GM13977 (cell line): ENCODE data around the gene PLSCR4.

Source experiments
- DNase-seq: peaks from one replicate; pipeline ENCODE4 v3.0.0; 2012; ENCODE audit warnings: low spot score
- CTCF ChIP-seq: IDR thresholded peaks from 2 replicates; pipeline ENCODE4 v1.5.1; 2012; ENCODE audit warnings: mild to moderate bottlenecking, control low read depth; ENCODE audit not compliant: insufficient read depth; ENCODE audit errors: extremely low read depth, missing control alignments
- in situ Hi-C: fragments of 300-500 bp; cut with MboI; formaldehyde crosslinking; loops from one replicate; pipeline ENCODE4 v1.12.0; 2022; ENCODE audit warnings: low sequenced_read_pairs, low pct_unique_long_range_greater_than_20kb, mixed read lengths, inconsistent platforms; ENCODE audit not compliant: unreplicated experiment

Gene PLSCR4

GRCh38 chr3:146160321-146160963 is 90.5 kb downstream of the PLSCR4 start:
- no peak for TF ChIP-seq CTCF
- peak; percentile 41 for DNase-seq
- in situ Hi-C loops, result no loop called here

GRCh38 chr3:146159616-146160320 is 91.1 kb downstream of the PLSCR4 start:
- TF ChIP-seq CTCF, result no peak
- DNase-seq, result no peak
- in situ Hi-C loops, result no loop called here

GRCh38 chr3:146159037-146159436 is 91.9 kb downstream of the PLSCR4 start:
- DNase-seq, result no peak
- in situ Hi-C loops, result no loop called here
- no peak for TF ChIP-seq CTCF

- DNase-seq, result no peak
- no peak for TF ChIP-seq CTCF
- in situ Hi-C loops, result no loop called here
Measured at GRCh38 chr3:146157325-146158060, 93.4 kb downstream of the PLSCR4 start.

GRCh38 chr3:146156666-146157314 is 94.1 kb downstream of the PLSCR4 start:
- TF ChIP-seq CTCF, result no peak
- no peak for DNase-seq
- in situ Hi-C loops, result no loop called here

- no peak for TF ChIP-seq CTCF
- in situ Hi-C loops, result no loop called here
Measured at GRCh38 chr3:146156095-146156494, 94.8 kb downstream of the PLSCR4 start.

More at GRCh38 chr3:146156095-146156494, 94.8 kb downstream of the PLSCR4 start:
- DNase-seq, result no peak
